ENCODE measurements around the gene BCLAF1. TPM values are rescaled to one million over a fixed set of nuclear protein-coding genes. Genes with fewer than 3 reads are reported as not detected.

BCLAF1 gene
- total and polyA plus RNA-seq, 9 of the 15 experiments (the other 6 are each of a cell fraction or from before 2014, with no cell fraction given): 65.4 to 286 (median 165) TPM

- DNase-seq (ENCODE audit: extremely low read depth in 1 of 4, low spot score in 3 of 4) (peak in 1 of 4 experiments; percentile 28), ATAC-seq (peak; percentile 17), FAIRE-seq (no peak)
- Histone ChIP-seq H3K9ac (ENCODE audit: insufficient read depth in 1 of 2, low read depth in 2 of 2, low read length in 2 of 2) (peak overlapping the region; percentile 89 to 93), H3K27me3 (ENCODE audit: control insufficient read depth in 2 of 2, insufficient read depth in 2 of 2, low read length in 2 of 2) (no peaks in the 10 kb centered on the region), H2AFZ (ENCODE audit: low read depth, low read length) (peak overlapping the region; percentile 91), H3K36me3 (ENCODE audit: control insufficient read depth, insufficient read depth, low read length) (peaks cover 29% of the 10 kb centered on the region), H3K9me3 (replicated peaks; ENCODE audit: control insufficient read depth, insufficient read depth, low read depth, low read length) (no peaks in the 10 kb centered on the region), H3K79me2 (ENCODE audit: control insufficient read depth, insufficient read depth, low read length) (peaks cover 18% of the 10 kb centered on the region), H3K4me2 (ENCODE audit: insufficient read depth, low read length) (peak overlapping the region; percentile 98), H3K9me1 (ENCODE audit: control insufficient read depth, insufficient read depth, low read length) (no peaks in the 10 kb centered on the region), H3K27ac (ENCODE audit: extremely low read depth, low read depth, low read length) (peak overlapping the region; percentile 78), H4K20me1 (replicated peaks; ENCODE audit: control insufficient read depth, insufficient read depth, low read length) (no peaks in the 10 kb centered on the region), H3K4me1 (replicated peaks in 1 of 2; ENCODE audit: control insufficient read depth in 2 of 2, insufficient read depth in 2 of 2, low read length in 2 of 2) (peaks cover 0 to 20% of the 10 kb centered on the region in 2 experiments; a peak in 2 of 5 replicates), H3K4me3 (peak overlapping the region; percentile 88)
- in situ Hi-C loops (cut with MboI) (no loop called here), intact Hi-C loops (cut with micrococcal nuclease) (loop anchor here (1.0 to 2.0 kb wide), 2 partner anchors 16 to 38 kb away; partner anchors contain the start of gene BCLAF1)
- WGBS (ENCODE audit: insufficient coverage, low coverage, missing lambda C conversion rate): under 1% methylated on average over 8 of the region's 8 CpGs
- CTCF ChIA-PET (ENCODE audit: low intra/inter-chr PET ratio): no interaction called here
- POLR2A ChIA-PET: interaction anchor here (0.6 to 9.9 kb wide), 15 partner anchors 8 to 752 kb away, joined by 3 to 176 read pairs (median 11); partner anchors contain the start of gene BCLAF1
- BruUV-seq (replicated peaks): TSS peak; percentile 96
- TF ChIP-seq SNAPC5 (CRISPR knock-in tag; IDR thresholded peaks at IDR 0.05) (no peak), ZNF584 (CRISPR knock-in tag; IDR thresholded peaks at IDR 0.05; ENCODE audit: low read depth) (no peak), MIER1 (IDR thresholded peaks at IDR 0.05; ENCODE audit: low read depth) (no peak), ZNF57 (CRISPR knock-in tag; IDR thresholded peaks at IDR 0.05) (no peak), TGIF2 (CRISPR knock-in tag; IDR thresholded peaks at IDR 0.05) (no peak), SFPQ (IDR thresholded peaks at IDR 0.05; ENCODE audit: low read depth, low read length) (no peak), ZHX1 (conservative IDR thresholded peaks at IDR 0.05; ENCODE audit: low read length) (no peak), EGR1 (conservative IDR thresholded peaks at IDR 0.05) (no peak), LCOR (CRISPR knock-in tag; IDR thresholded peaks at IDR 0.05) (no peak), ZNF445 (CRISPR knock-in tag; IDR thresholded peaks at IDR 0.05; ENCODE audit: low read depth) (no peak), PPARD (CRISPR knock-in tag; IDR thresholded peaks at IDR 0.05) (no peak), ZNF395 (CRISPR knock-in tag; IDR thresholded peaks at IDR 0.05) (no peak), TBP (optimal IDR thresholded peaks at IDR 0.05; ENCODE audit: low read depth, low read length) (no peak), ZNF217 (CRISPR knock-in tag; IDR thresholded peaks at IDR 0.05) (no peak), CBFA2T3 (IDR thresholded peaks at IDR 0.05) (0 out of 2 replicates have a peak, but pooled peaks have one; percentile 2), KHSRP (IDR thresholded peaks at IDR 0.05) (0 out of 2 replicates have a peak, but pooled peaks have one; percentile 5), HMG20B (CRISPR knock-in tag; IDR thresholded peaks at IDR 0.05) (no peak), SIRT6 (IDR thresholded peaks at IDR 0.05; ENCODE audit: low read depth, low read length) (no peak), ZNF165 (CRISPR knock-in tag; IDR thresholded peaks at IDR 0.05; ENCODE audit: borderline replicate concordance) (no peak)
Observed at GRCh38 chr6:136250686-136251008, 39.0 kb downstream of the BCLAF1 start.
